Lower leg skin (tissue), 4 donors: Measurements from ENCODE around the gene FGD3. TPM values are rescaled to one million over a fixed set of nuclear protein-coding genes. Genes with fewer than 3 reads are reported as not detected.

ENCODE experiments used
- DNase-seq, 2 donors: peaks; one replicate each; pipeline ENCODE4 v3.0.0-alpha.2; 2019; ENCODE audit warnings: low spot score in 2 of 2
- H3K4me3 ChIP-seq: fragments of 200-600 bp; sonication (generic); 2 replicates; pipeline ENCODE4 v1.5.1; 2017; ENCODE audit warnings: mild to moderate bottlenecking, low read depth; ENCODE audit not compliant: poor library complexity, severe bottlenecking
- POLR2A ChIP-seq, 2 donors: fragments of 450-650 bp; IDR thresholded peaks; one replicate each; pipeline ENCODE4 v1.6.1; 2016 to 2017; ENCODE audit warnings: antibody characterized with exemption in 2 of 2, mild to moderate bottlenecking in 1 of 2, moderate library complexity in 1 of 2
- WGBS, 2 donors: methylation state at CpG; one replicate each; pipeline ENCODE4 v1.1.5; 2018; 5-methylcytosine and 5-hydroxymethylcytosine counted together
- intact Hi-C: fragments of 100-400 bp; cut with DNase I; formaldehyde crosslinking; loops from one replicate; pipeline ENCODE4 v1.15.0; 2023; ENCODE audit warnings: low total_unique reads
- total RNA-seq, 4 donors: library from RNA; depleted of rRNA; stranded (reverse); fragments of >200 nt; gene quantifications; one replicate each; pipeline ENCODE4 v1.1.0, GENCODE V29; 2016
- TF ChIP-seq, protein P1 (sequence below), 3 donors: fragments of 450-650 bp; IDR thresholded peaks; one replicate each; pipeline ENCODE4 v1.5.1; 2016; ENCODE audit warnings: antibody characterized with exemption in 3 of 3, mild to moderate bottlenecking in 3 of 3, moderate library complexity in 2 of 3

Gene FGD3
- total RNA-seq, 4 donors from 2014 or later, result 3.4 to 11.6 (median 5.7) TPM

DNA sequence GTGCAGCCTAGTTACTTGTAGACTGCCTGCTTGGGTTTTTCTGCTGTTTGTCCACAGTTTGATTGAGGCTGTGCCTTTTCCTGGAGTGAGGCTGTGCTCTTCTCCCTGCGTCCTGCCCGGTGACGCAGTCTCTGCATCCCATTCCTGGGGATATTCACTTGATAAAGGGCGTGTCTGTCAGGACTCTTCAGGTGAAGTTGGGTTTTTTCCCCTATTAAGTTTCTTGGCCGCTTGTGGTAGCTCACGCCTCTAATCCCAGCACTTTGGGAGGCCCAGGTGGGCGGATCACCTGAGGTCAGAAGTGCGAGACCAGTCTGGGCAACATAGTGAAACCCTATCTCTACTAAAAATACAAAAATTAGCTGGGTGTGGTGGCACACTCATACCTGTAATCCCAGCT lies 61.1 kb downstream of the FGD3 start:
- intact Hi-C loops, result no loop called here
- H3K4me3 ChIP-seq, result no peak overlapping the region
- DNase-seq, result peak in 1 of 2 donors; percentile 26
- no peak for TF ChIP-seq POLR2A (IDR thresholded peaks at IDR 0.05)
- TF ChIP-seq, protein P1, sequence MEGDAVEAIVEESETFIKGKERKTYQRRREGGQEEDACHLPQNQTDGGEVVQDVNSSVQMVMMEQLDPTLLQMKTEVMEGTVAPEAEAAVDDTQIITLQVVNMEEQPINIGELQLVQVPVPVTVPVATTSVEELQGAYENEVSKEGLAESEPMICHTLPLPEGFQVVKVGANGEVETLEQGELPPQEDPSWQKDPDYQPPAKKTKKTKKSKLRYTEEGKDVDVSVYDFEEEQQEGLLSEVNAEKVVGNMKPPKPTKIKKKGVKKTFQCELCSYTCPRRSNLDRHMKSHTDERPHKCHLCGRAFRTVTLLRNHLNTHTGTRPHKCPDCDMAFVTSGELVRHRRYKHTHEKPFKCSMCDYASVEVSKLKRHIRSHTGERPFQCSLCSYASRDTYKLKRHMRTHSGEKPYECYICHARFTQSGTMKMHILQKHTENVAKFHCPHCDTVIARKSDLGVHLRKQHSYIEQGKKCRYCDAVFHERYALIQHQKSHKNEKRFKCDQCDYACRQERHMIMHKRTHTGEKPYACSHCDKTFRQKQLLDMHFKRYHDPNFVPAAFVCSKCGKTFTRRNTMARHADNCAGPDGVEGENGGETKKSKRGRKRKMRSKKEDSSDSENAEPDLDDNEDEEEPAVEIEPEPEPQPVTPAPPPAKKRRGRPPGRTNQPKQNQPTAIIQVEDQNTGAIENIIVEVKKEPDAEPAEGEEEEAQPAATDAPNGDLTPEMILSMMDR (IDR thresholded peaks at IDR 0.05), result no peak
- WGBS, 2 donors, result 70 to 73% methylated on average over 8 of the region's 8 CpGs

DNA sequence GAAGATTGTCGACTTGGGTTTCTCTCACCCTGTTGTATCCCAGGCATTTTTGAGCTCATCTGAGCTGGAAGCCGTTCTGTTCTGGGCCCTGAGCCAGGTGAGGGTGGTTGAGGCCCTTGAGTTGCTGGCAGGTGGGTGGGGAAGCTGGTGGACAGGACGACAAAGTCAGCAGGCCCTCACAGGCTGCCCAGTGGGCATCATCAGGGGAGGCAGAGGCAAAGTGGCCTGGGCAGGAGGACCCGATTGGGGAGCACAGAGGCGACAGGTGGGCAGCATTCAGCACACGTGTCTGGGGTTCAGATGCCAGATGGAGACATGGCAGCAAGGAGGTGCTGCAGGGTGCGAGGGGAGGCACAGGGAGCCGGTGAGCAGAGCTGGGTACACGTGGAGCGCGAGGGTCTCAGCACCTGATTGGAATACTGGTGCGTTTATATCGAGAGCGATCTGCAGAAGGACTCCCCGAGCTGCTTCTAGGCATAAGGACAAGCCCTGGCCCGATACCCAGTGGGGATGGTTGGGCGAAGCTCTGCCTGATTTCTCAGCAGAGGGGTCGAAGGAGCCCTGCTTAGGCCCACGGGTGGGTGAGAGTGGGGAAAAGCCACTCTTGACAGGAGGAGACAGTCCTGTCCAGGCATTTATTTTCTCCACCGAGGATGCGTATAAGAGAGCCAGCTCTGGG lies 62.2 kb downstream of the FGD3 start:
- TF ChIP-seq, protein P1 (IDR thresholded peaks at IDR 0.05), result no peak
- no peak for TF ChIP-seq POLR2A (IDR thresholded peaks at IDR 0.05)
- peak in 1 of 2 donors; percentile 77 for DNase-seq

DNA sequence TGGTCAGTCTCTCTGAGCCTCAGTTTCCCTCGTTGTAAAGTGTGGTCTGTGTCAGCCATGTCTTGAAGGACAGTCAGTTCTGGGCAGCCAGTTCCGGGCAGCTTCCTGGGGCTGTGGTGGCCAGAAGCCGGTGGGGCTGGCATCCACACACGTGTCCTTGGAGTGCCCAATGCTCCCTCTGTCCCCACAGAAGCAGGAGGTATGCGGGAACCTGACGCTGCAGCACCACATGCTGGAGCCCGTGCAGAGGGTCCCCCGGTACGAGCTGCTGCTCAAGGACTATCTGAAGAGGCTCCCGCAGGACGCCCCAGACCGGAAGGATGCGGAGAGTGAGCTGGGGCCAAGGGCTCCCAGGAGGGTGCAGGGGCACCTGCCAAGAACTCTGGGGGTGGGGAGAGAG lies 62.7 kb downstream of the FGD3 start:
- TF ChIP-seq, protein P1 (IDR thresholded peaks at IDR 0.05), result no peak
- TF ChIP-seq POLR2A (IDR thresholded peaks at IDR 0.05), result no peak
- H3K4me3 ChIP-seq, result no peak overlapping the region
- DNase-seq, result peak in 1 of 2 donors; percentile 72
- intact Hi-C loops, result no loop called here
- 78 to 91% methylated on average over 13 of the region's 13 CpGs for WGBS, 2 donors

More for the DNA sequence above, 62.2 kb downstream of the FGD3 start:
- intact Hi-C loops, result no loop called here
- no peak overlapping the region for H3K4me3 ChIP-seq
- 85 to 88% methylated on average over 19 to 21 of the region's 21 CpGs for WGBS, 2 donors

DNA sequence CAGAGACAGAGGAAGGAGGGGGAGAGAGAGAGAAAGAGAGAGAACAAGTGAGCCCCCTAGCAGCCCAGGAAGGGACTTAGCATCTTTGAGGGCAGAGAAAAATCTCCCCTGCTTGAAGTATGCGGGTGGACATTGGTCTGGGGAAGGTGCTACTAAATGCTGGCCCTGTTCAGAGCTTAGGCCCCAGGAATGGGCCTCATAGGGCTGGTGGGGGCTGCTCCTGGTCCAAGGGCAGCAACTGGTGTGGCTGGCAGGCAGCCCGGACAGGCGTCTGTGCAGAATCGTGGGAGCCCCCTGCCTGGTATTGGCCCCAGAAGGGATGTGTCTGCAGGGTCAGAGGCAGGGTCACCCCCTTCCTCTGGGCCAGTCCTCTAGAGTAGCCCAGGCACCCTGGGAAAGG lies 63.4 kb downstream of the FGD3 start:
- 56 to 75% methylated on average over 3 to 4 of the region's 4 CpGs for WGBS, 2 donors
- H3K4me3 ChIP-seq, result no peak overlapping the region
- peak in 1 of 2 donors; percentile 60 for DNase-seq
- TF ChIP-seq, protein P1 (IDR thresholded peaks at IDR 0.05), result no peak
- intact Hi-C loops, result no loop called here

DNA sequence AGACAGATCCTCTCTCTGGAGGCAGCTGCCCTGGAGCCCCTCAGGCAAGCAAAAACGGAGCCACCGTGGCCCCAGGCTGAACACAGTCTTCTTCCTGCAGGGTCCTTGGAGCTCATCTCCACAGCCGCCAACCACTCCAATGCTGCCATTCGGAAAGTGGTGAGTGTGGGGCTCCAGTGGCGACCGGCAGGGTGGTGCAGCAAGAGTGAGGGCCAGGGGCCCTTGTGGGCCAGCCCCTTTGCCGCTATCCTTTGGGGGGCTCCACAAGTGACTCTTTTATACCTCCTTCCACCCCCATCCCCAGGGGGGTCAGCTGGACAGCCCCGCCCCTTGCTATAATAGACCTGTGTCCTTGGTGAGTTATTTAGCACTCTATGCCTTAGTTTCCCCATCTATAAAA lies 63.8 kb downstream of the FGD3 start:
- intact Hi-C loops, result no loop called here
- WGBS, 2 donors, result 92 to 99% methylated on average over 6 to 8 of the region's 8 CpGs
- DNase-seq, result peak in 1 of 2 donors; percentile 59
- H3K4me3 ChIP-seq, result no peak overlapping the region
- no peak for TF ChIP-seq POLR2A (IDR thresholded peaks at IDR 0.05)
- TF ChIP-seq, protein P1 (IDR thresholded peaks at IDR 0.05), result no peak
